Measurements from ENCODE around the gene EXOC4.
"Not testable (repeated sequence)": the region's sequence is repeated elsewhere in the genome, so short reads cannot be mapped to it uniquely, and the experiment has no call there.

The EXOC4 gene

GRCh38 chr7:133748443-133749407, 495.8 kb downstream of the EXOC4 start:
- no peak for DNase-seq (ENCODE audit: low read depth in 2 of 2)

- no peak for DNase-seq (ENCODE audit: low read depth in 2 of 2)
These were observed 497.4 kb downstream of the EXOC4 start for GRCh38 chr7:133750287-133750686.

DNA sequence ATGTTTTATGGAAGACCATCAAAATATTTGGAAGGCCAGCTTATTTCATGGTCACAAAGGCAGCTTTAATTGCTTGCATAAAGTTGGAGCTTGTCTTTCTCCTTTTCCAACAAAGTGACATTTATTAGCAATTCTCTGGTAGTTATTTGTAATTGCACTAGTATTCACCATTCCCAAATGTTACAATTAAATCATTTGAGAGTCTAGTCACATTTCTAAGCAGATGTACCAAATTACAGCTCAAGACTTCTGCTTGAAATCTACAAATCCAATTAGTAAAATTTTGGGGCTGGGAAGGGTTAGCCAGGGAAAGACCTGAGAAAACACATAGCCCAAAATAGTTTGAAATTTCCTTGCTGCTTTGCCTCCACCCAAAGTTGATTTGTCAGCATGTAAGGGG, 498.2 kb downstream of the EXOC4 start:
- DNase-seq (ENCODE audit: low read depth in 2 of 2) = no peak

DNA sequence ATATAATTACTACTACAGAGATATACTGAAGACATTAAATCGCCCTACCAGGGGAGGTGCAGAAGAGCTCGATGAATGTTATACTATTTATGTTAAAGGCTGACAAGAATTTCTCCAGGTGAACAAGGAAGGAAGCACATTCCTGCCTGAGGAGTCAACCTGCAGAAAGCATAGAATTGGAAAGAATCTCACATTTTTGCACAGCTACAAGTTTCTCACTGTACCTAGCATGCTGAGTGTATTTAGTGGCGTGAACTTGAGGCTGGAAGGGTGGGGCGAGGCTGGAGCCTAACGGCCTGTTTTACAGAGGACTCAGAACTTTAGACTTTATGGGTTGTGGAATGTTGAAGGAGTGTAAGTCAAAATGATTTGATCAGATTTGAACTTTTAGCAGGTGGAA, 500.6 kb downstream of the EXOC4 start:
- DNase-seq (ENCODE audit: low read depth in 2 of 2) = no peak

- no peak for DNase-seq (ENCODE audit: low read depth in 2 of 2)
These were observed 501.8 kb downstream of the EXOC4 start for GRCh38 chr7:133754708-133755107.

GRCh38 chr7:133755901-133756300, 503.0 kb downstream of the EXOC4 start:
- DNase-seq (ENCODE audit: low read depth in 2 of 2) = no peak

GRCh38 chr7:133761443-133761842, 508.6 kb downstream of the EXOC4 start:
- DNase-seq (ENCODE audit: low read depth in 2 of 2) = no peak

DNA sequence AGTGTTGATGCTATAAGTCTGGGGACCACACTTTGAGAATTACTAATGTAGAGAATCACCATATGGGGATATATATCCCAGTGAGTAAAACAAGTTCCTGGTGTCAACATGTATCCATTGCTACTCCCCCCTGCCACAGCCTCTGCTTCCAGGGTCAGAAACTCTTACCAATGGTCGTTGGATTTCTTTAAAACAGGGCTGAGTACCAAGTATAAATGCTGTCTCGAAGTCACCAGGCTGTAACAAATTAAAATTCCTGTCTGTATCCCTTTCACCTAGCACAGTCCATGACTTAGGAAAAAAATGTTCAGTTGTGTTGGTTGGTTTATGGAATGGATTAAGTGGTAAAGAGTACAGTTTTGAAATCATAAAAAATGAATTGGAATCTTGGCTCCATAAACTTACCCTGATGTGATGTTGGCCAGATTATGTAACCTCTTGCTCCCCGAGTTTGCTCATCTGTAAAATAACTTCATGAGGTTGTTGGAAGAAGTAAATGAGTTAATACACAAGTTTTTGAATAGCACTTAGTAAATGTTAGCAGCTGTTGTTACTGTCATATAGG, 510.3 kb downstream of the EXOC4 start:
- DNase-seq (ENCODE audit: low read depth in 2 of 2) = no peak

GRCh38 chr7:133769668-133770067, 516.8 kb downstream of the EXOC4 start:
- DNase-seq (ENCODE audit: low read depth in 2 of 2) = no peak

- DNase-seq (ENCODE audit: low read depth in 2 of 2) = no peak
These were observed 518.1 kb downstream of the EXOC4 start for GRCh38 chr7:133770863-133771492.

DNA sequence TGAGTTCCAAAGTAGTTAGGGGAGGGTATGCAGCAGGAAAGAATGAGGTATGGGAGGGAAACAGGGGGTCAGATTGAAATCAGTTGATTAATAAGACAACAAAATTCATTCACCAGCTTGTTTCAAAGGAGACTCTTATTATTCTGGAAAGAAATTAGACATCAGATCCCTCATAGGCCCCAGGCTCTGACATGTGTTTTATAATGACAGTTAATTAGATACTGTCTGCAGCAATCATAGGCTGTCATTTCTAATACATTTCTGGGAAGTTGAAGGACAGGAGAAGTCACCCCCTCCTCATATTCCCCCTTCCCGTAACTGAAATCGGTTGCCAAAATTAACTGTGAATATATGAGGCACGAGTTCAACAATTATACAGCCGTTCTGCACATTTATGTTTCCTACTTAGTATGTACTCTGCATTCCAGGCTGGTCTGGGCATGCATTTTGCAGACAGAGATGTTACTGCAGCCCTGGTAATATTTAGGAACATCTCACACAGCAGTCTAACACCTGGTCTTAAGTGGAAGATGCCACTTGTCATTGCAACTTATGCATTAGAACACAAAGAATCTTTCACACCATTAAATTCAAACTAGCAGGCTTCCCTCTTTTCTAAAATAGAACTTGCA, 519.0 kb downstream of the EXOC4 start:
- no peak for DNase-seq (ENCODE audit: low read depth in 2 of 2)

DNA sequence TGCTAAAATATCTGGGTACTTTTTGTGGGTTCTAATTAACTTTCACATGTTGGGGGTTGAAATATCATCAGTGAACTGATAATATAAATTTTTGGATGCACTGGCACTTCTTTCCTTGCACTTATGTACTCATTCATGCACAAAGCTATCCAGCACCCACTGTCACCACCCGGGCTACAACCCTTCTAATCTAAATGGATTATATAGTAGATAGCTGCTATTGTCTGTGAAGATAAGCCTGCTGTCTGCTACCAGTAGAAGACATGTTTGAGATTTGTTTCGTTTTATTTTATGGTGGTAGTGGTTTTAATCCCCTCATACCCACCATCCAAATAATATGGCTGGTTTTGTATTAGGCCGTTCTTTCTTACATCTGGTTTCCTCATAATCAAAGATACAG, 520.7 kb downstream of the EXOC4 start:
- DNase-seq (ENCODE audit: low read depth in 2 of 2) = no peak

DNA sequence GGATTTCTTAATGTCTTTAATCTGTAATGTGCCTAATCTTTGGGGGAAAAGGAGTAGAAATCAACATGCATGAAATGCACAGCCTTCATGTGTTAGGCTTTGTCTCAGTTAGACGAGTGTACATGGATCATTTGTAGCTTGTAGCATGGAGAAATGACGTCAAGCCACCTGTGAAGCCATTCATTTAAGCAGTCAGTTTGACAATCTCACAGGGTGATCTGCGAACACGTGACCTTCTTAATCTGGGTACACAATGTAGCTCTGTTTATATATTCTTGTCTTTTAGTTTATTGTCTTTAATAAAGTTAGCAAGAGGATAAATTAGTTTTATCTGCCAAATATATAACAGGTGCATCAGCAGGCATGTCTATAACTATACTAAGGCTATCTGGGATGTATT, 522.3 kb downstream of the EXOC4 start:
- no peak for DNase-seq (ENCODE audit: low read depth in 2 of 2)

DNA sequence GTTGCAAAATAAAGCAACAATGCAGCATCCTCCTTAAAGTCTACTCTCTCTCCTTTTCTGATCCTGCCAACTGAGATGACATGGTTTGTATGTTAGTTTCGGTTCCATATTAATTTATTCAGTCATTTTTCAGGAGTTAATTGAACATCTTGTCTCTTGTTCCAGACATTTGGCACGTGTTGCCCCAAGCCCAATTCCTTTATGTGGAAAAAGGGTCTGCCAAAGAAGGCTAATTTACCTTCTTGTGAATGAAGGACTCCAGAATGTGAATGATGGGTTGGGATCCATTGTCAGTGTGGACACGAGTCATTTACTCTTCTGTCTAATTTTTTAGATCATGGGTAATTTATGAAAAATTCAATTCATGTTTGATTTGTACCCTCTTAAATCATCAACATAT, 523.4 kb downstream of the EXOC4 start:
- no peak for DNase-seq (ENCODE audit: low read depth in 2 of 2)

DNA sequence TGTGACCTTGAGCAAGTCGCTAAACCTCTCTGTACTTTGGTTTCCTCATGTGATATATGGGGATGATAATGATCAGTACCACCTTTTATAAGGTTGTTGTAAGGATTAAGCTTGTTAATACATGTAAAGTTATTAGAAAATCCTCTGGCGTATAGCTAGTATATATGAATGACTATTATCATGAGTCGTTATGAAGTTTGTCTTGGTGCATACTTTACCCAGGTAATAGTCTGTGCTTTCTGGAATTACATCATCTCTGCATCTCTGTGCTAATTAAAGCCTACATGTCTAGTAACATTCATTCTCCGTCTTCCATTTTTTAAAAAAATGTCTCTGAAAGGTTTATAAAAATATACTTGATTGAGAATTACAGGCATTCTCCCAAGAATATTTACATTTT, 524.8 kb downstream of the EXOC4 start:
- no peak for DNase-seq (ENCODE audit: low read depth in 2 of 2)

GRCh38 chr7:133778472-133778871, 525.6 kb downstream of the EXOC4 start:
- no peak for DNase-seq (ENCODE audit: low read depth in 2 of 2)

GRCh38 chr7:133779538-133779937, 526.7 kb downstream of the EXOC4 start:
- not testable (repeated sequence) for DNase-seq (ENCODE audit: low read depth in 2 of 2)

GRCh38 chr7:133780912-133781311, 528.0 kb downstream of the EXOC4 start:
- DNase-seq (ENCODE audit: low read depth in 2 of 2) = no peak

DNA sequence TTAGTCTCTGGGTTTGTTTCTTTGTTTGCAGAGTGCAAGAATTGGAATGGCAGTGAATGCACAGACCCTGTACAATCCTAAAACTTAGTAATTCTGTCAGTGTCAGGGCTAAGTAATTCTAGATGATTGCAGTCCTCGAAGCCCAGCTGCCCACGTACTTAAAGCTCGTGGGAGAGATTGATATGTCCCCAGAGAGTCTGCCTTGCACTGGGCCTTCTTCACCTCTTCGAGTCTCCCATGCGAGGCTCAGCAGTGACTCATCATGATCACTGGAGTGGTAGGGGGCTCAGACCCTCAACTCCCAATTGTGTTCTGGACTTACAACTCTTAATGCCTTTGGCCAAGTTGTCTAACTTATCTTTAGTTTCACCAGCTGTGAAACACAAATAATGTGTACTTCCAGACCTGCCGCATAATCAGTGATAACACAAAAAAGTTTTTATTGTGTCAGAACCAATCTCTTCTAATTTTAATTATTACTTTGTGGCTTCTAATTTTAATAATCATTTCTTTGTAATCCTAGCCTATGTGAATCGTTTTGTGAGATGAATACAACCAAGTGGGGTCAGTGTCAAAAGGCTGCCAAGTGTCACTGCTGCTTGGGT, 528.7 kb downstream of the EXOC4 start:
- DNase-seq (ENCODE audit: low read depth in 2 of 2) = no peak

DNA sequence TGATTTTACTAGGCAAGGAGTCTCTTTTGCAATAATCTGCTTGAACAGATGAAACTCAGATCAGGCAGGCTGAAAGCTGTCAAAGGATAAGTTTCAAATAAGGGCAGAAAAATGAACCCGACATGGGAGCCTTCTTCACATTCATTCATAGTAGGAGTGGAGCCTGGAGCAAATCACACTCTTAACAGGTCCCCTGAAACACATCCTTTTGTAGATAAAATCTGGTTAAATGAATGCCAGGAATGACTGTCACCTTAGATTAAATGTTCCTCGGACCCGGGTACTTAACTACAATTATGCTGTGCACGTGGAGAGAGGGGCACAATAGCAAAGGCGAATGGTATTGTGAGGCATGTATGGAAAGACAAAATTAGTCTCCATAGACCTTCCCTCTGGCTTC, 529.6 kb downstream of the EXOC4 start:
- DNase-seq (ENCODE audit: low read depth in 2 of 2) = no peak

- no peak for DNase-seq (ENCODE audit: low read depth in 2 of 2)
These were observed 530.4 kb downstream of the EXOC4 start for GRCh38 chr7:133783276-133783675.

- DNase-seq (ENCODE audit: low read depth in 2 of 2) = no peak
These were observed 531.7 kb downstream of the EXOC4 start for GRCh38 chr7:133784486-133785001.
